SH-SY5Y (cell line): ENCODE measurements around the gene ADCY2.

Experiments used
- GATA2 ChIP-seq: IDR thresholded peaks from 2 replicates; pipeline ENCODE4 v1.6.1; 2011; ENCODE audit warnings: mild to moderate bottlenecking, low read depth, low read length
- GATA3 ChIP-seq: IDR thresholded peaks from 2 replicates; pipeline ENCODE4 v1.6.1; 2011; ENCODE audit warnings: low read depth, mild to moderate bottlenecking, low read length, moderate library complexity

Gene ADCY2

GRCh38 chr5:7453947-7454346 lies 58.0 kb downstream of the ADCY2 start:
- no peak for TF ChIP-seq GATA3
- no peak for TF ChIP-seq GATA2

GRCh38 chr5:7456206-7456605 lies 60.3 kb downstream of the ADCY2 start:
- TF ChIP-seq GATA2 (no peak), GATA3 (no peak)

GRCh38 chr5:7461371-7461770 lies 65.4 kb downstream of the ADCY2 start:
- TF ChIP-seq GATA2 (no peak), GATA3 (no peak)

DNA sequence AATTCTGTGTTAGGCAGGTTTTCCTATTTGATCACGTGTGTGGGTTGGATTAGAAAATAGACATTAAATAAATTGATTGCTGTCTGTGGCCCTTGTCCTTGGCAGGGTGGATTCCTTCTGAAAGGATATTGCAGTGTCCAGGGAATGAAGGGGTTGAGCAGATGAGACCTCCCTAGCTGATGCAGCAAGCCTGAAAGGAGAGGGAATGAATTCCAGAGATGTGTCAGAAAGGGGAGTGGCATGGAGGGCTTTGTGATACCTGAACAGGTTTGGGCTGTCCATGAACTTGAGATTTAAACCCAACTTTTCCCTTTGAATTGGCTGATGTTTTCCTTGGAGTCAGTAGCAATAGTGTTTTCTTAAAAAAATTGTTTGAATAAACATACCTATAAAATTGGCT lies 66.8 kb downstream of the ADCY2 start:
- TF ChIP-seq GATA3: no peak
- TF ChIP-seq GATA2: no peak

GRCh38 chr5:7464182-7464581 lies 68.2 kb downstream of the ADCY2 start:
- TF ChIP-seq GATA3: no peak
- no peak for TF ChIP-seq GATA2

GRCh38 chr5:7467179-7467578 lies 71.2 kb downstream of the ADCY2 start:
- TF ChIP-seq GATA2 (no peak), GATA3 (no peak)

DNA sequence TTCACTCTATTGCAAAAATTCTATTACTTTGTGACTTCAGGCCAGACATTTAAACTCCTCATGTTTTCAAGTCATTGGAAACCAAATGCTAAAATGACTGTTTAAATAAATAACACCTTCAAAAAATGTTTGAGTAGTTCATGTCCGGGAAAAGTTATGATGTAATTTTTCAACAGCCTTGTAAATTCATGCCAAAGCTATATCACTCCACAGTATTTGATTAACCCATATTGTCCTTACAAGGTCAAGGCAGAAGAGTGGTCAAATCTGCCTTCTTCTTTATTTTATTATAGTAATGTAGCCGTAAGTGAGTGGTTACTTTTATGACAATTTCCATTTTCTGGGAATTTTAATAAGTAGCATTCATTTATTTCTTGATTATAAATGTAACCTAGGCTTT lies 72.8 kb downstream of the ADCY2 start:
- TF ChIP-seq GATA2 (no peak), GATA3 (no peak)

- TF ChIP-seq GATA3 (no peak), GATA2 (no peak)
These were observed 75.8 kb downstream of the ADCY2 start for GRCh38 chr5:7471710-7472109.

GRCh38 chr5:7473115-7473514 lies 77.2 kb downstream of the ADCY2 start:
- no peak for TF ChIP-seq GATA2
- no peak for TF ChIP-seq GATA3

DNA sequence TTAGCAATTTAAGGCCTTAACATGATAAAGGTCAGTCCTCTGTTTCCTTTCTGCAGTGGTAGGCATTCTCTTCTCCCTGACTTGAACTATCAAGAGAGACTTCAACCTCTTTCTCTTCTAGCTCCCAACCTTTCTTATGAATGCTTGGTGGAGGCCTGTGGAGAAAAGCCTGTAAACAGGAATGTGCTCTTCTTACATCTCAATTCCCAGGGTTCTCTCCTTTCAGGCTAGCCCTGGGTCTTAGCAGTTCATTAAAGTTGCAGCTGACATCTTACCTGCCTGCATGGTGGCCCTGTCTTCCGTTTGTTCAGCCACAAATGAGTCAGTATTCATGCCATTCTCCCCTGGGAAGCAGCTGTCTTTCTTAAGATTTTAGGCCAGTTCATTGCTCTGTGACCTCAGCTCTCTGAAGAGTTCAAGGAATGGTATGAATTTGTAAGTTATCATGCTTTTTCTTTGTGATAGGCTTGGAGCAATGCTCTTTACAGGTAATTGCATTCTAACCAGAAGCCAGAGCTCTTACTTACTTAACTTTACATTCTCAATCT lies 77.8 kb downstream of the ADCY2 start:
- TF ChIP-seq GATA3 (no peak), GATA2 (no peak)

- TF ChIP-seq GATA3 (no peak), GATA2 (no peak)
These were observed 79.0 kb downstream of the ADCY2 start for GRCh38 chr5:7474821-7475403.

DNA sequence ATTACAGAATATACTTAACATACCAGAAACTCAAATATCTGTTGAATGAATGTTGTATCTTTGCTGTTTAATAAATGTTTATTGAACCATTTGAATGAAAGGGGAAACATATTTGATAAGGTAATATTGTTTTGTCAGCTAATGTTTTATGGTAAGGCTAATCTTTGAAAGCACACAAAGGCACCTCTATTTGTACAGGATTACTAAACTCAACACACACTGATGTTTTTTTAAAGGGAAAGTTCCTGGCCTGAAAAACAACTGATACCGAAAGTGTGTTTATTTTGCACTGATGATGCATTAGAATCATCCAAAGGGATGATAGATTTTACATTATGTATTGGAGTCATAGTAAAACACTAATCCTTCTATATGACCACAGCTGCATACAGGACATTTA lies 82.5 kb downstream of the ADCY2 start:
- TF ChIP-seq GATA2: no peak
- TF ChIP-seq GATA3: no peak

- no peak for TF ChIP-seq GATA2
- TF ChIP-seq GATA3: no peak
These were observed 92.8 kb downstream of the ADCY2 start for GRCh38 chr5:7488734-7489133.

- TF ChIP-seq GATA3: no peak
- TF ChIP-seq GATA2: no peak
These were observed 96.4 kb downstream of the ADCY2 start for GRCh38 chr5:7492371-7492770.

DNA sequence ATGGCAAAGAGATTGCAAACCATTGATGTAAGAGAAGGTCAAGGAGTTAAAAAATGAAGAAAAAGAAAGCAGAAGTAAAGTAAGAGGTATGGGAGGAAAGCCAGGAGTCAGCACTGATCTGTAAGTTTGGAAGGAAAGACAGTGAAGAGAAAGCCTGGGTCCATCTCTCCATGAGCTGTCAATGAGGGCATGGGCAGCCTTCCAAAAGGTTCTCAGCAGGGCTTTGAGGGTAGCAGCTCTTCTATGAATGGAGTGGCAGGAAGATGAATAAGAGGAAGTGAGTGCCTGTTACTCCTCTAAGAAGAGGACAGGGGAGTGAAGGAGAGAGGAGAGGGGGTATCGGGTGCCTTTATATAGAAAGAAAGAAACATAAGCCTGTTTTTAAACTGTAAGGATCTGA lies 97.1 kb downstream of the ADCY2 start:
- TF ChIP-seq GATA2 (no peak), GATA3 (no peak)

GRCh38 chr5:7493622-7494021 lies 97.7 kb downstream of the ADCY2 start:
- TF ChIP-seq GATA2 (no peak), GATA3 (no peak)

DNA sequence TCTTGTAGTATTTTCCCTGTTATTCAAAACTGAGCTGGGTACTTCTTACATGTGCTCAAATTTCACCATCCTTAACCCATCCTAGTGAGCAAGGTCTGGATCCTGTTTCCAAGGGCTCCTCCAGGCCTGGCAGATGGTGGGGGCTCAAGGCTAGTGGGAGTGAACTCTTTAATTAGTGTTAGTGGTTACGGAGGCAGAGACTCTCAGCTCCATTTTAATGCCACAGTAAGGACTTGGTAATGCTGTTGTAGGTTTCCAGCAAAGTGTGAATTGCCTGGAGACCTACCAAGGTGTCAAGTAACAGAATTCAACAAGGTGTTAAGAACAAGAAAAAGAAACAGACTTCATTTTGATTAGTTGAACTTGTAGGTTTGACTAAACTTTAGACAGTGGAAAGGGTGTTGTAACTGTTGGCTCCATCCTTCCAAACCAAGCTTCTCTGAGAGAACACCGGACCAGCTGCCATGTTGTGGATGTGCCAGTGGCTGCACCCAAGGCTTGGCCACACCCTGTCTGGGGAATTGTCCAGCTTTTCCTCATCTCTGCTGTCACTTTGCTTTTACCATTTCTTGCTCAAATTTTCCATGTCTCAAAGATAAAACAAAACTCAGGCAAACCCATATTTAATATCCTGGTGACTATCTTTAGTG lies 98.7 kb downstream of the ADCY2 start:
- no peak for TF ChIP-seq GATA3
- no peak for TF ChIP-seq GATA2

DNA sequence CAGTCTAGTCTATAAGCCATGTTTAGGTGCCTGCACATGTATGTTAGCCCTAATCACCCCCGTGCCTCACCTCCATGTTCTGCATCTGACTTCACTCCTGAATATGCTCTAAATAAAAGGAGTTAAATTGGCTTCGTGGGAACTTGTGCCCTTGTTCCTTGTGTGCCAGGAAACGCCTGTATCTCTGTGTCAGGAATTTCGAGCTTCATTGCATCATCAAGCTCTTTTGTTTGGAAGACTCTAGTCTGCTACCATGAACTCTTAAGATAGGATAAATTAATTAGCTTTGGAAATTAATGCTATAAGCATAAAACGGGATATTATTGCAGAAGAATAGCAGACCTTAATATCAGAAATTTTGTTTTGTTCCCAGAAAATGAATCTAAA lies 99.2 kb downstream of the ADCY2 start:
- TF ChIP-seq GATA2: no peak
- TF ChIP-seq GATA3: no peak
